Activated T-cell treated with anti-CD3 and anti-CD28 coated beads, Interleukin-2, amount 50 U/mL, for 48 hours (primary cell): ENCODE measurements around the gene NF1.
"Not testable (repeated sequence)": the region's sequence is repeated elsewhere in the genome, so short reads cannot be mapped to it uniquely, and the experiment has no call there.

Experiments used
- DNase-seq, 2 experiments: peaks; one replicate each; pipeline ENCODE4 v3.0.0-alpha.2; 2020

NF1 gene

GRCh38 chr17:31355935-31356334 lies 261.2 kb downstream of the NF1 start:
- DNase-seq = no peak

DNA sequence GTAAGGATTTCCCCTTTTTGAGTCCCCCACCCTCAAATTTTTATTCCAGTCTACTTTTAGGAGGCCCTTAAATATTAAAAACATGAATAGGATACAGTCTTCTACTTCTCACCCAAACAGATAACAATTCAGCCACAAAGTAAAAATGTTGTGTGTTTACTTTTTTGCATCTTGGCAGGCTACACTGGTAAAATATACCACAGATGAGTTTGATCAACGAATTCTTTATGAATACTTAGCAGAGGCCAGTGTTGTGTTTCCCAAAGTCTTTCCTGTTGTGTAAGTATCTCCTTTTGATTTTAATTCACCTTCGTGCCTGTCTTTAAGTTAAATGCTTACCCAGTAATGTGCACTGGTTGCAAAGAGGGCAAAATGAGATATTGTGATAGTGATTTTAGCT lies 262.3 kb downstream of the NF1 start:
- no peak for DNase-seq

- DNase-seq = no peak
Observed at GRCh38 chr17:31357839-31358394, 263.1 kb downstream of the NF1 start.

GRCh38 chr17:31364012-31364411 lies 269.2 kb downstream of the NF1 start:
- DNase-seq = no peak

- no peak for DNase-seq
Observed at GRCh38 chr17:31366088-31366487, 271.3 kb downstream of the NF1 start.

- DNase-seq = no peak
Observed at GRCh38 chr17:31369266-31369665, 274.5 kb downstream of the NF1 start.

DNA sequence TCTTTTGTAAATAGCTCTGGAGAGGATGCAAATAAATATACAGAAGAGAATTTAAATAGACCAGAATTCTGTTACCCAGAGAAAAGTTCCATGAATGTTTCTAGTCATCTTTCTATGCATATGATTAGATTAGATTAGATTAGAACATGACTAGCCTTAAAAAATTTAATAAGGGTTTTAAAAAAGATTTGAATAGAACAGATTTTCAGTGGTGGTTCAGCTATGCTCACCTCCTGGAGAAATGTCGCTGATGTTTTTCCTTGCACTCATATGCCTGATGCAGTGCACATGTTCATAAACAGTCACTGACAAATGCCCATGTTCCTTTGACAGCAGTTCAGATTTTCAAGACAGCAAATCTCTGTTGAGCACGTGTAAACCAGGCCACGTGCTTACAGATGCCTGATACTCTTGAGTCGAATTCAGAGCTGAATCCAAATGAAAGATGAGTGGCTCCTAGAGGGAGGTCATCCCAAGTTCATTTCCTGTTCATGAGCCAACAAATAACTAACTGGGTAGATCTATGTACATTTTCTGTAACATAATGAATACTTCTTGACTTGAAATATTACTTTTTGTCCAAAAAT lies 276.8 kb downstream of the NF1 start:
- DNase-seq = no peak

DNA sequence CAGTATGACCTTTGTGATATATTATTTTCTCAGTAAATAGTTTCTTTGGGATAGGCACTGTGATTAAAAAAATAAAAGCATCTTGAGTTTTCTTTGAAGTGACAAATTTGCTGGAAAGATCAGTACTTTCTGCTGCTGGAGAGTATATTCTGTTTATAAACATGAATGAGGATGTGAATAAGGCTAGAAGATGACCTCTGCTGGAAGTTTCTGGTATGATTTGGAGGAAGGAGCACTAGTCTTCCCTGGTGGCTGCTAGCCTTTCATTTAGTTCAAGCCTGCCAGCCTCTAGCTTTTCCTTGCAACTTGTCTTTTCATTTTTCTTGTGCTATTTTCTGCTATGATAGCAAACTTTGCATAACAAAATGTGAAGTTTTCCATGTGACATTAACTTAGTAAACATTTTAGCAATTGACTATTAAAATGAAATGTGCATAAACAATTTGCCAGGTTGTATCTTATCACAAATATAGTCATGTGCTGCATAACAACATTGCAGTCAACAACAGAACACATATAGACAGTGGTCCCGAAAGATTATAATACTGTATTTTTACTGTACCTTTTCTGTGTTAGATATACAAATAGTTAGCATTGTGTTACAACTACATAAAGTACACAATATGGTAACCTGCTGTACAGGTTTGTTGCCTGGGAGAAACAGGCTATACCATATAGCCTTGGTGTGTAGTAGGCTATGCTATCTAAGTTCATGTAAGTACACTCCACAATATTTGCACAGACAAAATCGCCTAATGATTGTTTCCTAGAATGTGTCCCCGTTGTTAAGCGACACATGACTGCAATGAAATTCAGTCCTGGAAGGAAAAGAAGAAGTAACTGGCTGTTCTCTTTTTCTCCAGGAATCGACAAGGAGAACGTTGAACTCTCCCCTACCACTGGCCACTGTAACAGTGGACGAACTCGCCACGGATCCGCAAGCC lies 278.6 kb downstream of the NF1 start:
- no peak for DNase-seq

GRCh38 chr17:31374094-31374447 lies 279.3 kb downstream of the NF1 start:
- DNase-seq = no peak

DNA sequence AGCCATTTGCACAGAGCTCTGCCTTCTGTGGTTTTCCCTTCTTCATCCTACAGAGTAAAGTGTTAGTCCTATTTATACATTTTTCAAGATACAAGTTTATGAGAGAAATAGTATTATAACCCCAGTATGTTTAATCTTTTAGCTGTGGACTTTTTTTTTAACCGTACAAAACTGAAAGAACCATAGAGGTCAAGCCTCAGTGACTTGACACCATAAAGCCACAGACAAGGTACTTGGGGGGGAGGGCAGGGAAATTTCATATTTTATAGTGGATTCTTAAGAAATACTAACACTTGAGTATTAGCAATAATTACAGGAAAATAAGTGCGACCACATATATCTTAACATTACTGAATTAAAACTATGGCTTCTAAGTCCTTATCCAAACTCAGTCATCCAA lies 279.7 kb downstream of the NF1 start:
- no peak for DNase-seq

DNA sequence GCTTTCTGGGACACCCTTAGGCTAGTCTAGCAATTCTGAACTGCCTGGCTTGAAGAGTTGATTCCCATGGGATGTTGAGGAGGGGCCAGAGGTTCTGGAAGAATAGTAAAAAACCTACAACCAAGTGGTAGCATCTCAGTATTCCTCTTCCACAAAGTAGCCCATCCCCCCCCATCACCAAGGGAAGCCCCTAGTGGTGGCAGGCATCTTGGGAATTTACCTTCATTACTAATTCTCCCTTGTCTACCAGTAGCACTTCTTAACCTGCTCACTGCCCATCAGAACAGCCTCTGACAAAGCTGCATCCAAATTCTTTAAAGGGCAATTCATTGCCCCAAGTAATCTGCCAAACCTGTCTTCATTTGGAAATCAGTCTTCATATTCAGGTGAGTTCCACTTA lies 283.9 kb downstream of the NF1 start:
- no peak for DNase-seq

DNA sequence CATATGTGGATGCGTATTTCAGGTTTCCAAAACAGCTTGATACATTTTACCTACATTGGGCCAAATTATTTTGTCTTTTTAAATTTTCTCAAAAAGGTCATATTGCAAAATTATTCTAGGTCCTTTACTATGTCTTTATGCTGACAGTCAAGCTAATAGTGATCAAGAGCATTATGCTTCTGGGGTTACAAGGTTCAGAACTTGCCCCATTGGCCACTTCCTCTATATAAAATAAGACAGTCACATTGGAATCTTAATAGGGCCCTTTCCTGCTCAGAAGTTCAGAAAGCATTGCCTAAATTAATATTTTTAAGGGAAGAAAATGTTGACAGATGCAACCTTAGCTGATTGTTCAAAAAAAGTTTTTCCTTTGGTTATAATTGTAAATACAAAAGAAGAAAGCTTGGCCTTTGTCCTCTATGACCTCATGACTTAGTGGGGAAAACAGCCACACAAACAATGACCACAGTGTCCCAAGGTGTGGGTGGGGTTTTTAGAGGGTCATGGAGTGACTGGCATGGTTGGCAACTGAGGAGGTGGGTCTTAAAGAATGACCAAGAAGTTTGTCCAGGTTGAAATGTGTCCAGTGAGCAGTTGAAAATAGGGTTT lies 284.9 kb downstream of the NF1 start:
- no peak for DNase-seq

DNA sequence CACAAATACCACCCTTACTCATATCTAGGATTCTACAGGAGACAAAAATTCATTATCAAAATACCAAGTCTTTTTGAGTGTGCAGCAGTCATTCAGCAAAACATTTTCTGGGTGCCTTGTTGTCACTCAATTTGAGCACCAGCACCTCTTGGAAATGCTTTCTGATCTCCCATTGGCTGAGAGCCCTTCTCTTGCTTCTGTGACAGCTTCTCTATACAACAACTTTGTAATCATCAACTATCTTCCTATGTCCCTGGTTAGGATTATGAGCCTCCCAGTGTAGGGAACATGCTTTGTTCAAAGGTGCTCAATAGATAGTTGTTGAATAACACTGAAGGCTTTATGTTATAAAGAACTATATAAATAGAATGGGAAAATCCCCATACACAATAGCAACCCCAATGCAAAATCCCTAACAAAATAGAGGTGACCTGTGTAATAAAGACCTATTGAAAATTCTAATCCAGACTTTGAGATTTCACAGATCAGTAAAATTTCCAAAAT lies 286.4 kb downstream of the NF1 start:
- no peak for DNase-seq

DNA sequence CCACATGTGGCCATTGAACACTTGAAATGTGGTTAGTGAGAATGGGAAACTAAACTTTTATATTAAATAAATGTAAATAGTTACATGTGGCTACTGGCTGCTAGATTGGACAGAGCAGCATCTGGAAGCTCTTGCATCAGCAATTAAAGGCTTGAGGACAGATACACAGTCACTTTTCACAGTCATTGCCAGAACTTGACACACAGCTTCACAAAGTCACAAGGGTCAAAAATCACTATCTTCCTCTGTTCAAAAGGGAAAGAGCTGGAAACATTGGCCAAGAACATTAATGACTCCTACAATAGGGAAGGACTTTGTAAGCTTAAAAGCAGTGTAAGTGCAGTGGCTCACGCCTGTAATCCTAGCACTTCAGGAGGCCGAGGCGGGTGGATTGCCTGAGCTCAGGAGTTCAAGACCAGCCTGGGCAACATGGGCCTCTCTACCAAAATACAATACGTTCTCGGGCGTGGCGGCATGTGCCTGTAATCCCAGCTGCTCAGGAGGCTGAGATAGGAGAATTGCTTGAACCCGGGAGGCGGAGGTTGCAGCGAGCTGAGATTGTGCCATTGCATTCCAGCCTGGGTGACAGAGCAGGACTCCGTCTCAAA lies 288.0 kb downstream of the NF1 start:
- DNase-seq = not testable (repeated sequence)

- not testable (repeated sequence) for DNase-seq
Observed at GRCh38 chr17:31383488-31383887, 288.7 kb downstream of the NF1 start.

GRCh38 chr17:31385428-31386285 lies 290.9 kb downstream of the NF1 start:
- no peak for DNase-seq

DNA sequence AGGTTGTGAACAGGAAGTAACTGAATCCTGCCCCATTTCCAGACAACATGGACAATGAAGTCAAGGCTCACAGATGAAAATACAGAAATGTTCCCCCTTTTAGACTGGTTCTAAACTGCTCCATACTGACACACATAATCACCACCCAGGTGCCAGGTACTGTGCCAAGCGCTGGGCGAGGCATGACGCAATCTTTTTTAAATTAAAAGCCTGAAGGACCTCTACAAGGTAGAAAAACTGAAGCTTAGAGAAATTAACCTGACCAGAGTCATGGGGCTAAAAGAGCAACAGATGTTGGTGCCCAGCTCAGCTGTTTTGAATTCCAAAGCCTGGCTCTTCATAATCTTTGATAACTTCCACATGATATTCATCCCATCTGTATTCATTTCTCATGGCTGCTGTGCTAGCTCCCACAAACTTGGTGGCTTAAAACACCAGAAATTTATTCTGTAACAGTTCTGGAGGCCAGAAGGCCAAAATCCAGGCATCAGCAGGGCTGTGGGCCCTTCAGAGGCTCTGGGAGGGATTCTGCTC lies 291.8 kb downstream of the NF1 start:
- DNase-seq = no peak

DNA sequence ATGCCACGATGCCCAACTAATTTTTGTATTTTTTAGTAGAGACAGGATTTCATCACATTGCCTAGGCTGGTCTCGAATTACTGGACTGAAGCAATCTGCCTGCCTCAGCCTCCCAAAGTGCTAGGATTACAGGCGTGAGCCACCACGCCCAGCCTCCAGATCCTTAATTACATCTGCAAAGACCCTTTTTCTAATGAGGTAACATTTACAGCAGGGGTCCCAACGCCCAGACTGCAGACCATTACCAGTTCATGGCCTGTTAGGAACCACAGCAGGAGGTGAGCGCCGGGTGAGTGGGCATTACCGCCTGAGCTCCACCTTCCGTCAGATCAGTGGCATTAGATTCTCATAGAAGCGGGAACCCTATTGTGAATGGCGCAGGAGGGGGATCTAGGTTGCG lies 292.7 kb downstream of the NF1 start:
- no peak for DNase-seq

DNA sequence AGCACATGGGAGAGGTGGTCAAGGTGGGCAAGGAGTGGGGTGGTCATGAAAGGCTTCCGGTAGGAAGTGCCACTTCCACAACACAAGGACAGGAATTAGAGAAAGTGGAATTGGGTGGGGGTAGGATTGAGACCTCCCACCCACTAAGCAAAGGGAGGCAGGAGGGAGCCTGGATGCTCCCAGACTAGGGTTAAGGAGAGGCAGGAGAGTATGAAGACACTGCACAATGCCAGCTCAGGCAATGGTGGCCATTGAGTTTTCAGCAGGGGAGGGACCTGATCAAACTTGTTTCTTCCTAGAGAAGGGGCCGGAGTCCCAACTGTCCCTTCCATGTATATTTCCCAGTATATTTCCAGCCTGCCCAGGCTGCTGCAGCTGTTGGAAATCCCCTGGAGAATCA lies 293.6 kb downstream of the NF1 start:
- DNase-seq = no peak

DNA sequence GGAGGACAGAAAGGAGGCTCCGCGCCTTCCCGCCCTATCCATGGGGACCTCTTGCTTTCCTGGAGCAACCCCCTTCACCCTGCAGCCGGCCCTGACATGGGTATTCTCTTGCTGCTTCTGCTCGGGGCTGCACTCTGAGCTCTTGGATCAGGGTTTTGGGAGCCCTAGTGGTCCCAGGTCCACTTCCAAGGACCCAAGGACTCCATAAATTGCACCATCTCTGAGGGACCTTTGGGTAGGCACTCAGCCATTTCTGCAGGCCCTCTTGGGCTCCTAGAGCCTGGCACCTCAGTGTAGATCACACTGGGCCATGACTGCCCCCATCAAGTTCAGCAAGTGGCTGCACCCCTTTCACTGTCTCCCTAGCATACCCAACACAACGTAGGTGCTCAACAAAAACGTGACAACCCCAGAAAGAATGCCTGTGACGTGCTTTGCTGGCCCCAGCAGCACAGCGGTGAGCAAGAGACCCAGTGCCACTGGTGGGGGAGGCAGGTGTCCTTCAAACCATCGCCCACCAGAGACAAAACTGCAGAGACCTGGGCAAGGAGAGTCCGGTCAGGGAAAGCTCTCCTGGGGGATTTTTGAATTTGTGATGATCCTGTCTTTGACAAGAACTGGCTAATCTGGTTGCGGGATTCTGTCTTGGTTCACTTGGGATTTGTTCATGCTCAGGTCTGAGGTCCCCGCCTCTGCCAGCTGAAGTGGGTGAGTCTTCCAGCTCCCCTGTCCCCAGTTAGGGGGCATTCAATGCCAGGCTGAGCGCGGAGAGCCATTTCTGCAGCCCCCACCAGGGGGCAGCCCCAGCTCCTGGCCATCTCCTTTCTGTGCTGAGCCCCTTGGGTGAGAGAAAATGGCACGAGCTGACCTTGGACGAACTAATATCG lies 294.2 kb downstream of the NF1 start:
- DNase-seq = peak; percentile 64 to 68
